Stimulated activated CD4-positive, alpha-beta T cell treated with anti-CD3 and anti-CD28 coated beads, TNF-alpha, amount 100 ng/mL, for 4 hours (primary cell): Measurements from ENCODE around the gene PDE4D.
"Not testable (repeated sequence)": the region's sequence is repeated elsewhere in the genome, so short reads cannot be mapped to it uniquely, and the experiment has no call there.

Experiments used
- DNase-seq, 3 experiments: peaks; one replicate each; pipeline ENCODE4 v3.0.0-alpha.2; 2020; ENCODE audit warnings: low read depth in 3 of 3

PDE4D gene

DNA sequence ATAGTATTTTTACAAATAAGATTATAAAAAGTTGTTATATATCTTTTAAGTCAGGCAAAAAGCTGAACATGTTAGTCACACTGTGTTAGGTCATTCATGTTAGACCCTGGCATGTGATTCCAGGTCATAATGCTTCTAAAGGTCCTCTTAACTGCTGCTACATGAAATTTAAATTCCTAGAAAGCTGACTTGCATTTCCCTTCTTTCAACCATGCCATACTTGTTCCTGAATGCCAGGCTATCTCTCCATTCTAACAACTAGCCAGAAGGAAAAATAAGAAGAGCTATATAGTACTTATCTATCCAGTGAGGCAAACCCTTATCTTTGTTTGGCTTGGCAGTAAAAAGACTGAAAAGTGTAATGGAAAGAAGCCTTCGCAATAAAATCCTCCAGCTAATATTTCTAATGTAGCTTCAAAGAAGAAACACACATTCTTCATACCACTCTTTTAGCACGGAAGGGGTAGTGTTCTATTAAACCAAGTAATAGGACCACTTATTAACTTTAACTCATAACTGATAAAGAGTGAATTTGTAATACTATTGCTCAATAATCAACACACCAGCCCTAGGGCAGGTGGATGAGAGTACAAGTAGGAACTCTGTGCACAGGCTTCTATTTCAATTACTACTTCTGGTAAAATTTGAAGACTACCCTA lies 310.2 kb downstream of the PDE4D start:
- no peak for DNase-seq

DNA sequence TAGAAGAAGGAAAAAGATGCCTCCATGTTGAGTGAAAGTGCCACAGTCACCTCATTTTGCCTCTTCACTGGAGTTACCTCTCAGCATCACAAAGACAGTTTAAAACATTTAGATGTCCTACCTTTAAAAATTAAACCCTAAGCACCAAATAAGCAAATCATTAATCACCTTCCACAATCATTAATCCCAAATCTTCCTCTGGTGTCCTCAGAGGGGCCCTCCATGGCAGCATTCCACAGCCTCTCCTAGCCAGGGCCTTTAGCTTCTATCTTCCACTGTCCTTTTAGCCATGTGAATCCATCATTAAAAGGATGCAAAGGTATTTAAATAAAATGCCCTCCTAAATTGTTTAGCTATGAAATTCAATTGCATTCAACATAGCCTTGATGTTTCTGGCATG lies 310.8 kb downstream of the PDE4D start:
- no peak for DNase-seq

DNA sequence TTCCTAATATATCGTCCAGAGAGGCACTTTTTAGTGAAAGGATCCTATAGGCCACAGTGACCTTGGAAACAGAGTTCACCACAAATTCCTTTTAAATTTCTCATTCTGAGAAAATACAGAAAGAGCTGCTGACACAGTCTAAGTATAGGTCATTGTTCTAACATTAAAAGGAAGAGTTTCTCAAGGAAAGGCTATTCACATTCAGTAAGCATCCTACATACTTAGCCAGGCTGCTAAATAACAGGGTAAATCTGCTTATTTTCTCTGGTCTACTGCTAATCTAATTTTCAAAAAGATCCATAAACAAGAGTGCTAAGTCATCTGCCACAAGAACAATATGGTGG lies 313.7 kb downstream of the PDE4D start:
- no peak for DNase-seq

DNA sequence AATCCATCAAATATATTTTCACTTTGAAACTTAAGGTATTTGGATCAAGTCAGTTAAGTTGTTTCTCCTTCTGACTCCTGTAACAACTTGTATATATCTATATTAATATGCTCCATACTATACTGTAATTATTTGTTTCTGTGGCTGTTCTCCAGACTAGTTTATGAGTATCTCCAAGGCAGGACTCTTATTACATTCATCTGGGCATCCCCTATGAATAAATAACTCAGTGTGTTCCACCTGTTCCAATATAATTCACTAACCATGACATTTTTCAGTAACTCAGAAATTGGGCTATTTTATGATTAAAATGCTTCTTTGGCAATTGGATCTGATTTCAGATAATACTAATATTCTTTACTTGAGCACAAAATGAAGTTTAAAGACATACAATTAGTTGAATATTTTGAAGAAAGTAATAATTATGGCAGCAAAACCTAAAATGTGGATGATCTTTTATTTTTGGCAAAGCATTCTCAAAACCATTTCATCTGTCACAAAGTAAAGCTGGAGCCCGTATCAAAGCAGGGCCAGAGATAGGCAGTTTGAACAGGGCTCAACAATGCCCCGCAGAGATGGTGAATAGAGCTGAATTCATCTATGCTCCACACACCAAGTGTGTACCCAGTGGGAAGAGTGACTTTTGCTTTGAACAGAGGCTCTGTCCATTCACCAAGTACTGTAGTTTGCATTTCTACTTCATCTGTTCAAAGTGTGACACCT lies 314.3 kb downstream of the PDE4D start:
- DNase-seq, result no peak

DNA sequence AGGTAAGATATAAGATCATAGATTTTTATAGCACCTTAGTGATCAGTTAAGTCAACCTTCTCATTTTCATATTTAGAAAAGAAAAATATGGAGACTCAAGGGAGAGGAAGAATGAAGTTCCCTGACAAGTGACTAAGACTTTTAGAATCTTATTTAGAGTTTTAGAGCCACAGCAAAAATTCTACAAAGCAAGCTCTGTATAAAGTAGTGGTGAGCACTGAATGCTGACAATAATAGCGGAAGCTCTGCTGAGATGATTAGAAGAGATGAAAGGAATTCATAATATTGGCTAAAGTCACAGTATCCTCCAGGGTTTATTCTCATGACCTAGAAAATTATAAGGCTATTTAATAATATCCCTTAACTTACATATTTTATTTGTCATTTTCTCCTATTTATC lies 316.0 kb downstream of the PDE4D start:
- DNase-seq, result no peak

DNA sequence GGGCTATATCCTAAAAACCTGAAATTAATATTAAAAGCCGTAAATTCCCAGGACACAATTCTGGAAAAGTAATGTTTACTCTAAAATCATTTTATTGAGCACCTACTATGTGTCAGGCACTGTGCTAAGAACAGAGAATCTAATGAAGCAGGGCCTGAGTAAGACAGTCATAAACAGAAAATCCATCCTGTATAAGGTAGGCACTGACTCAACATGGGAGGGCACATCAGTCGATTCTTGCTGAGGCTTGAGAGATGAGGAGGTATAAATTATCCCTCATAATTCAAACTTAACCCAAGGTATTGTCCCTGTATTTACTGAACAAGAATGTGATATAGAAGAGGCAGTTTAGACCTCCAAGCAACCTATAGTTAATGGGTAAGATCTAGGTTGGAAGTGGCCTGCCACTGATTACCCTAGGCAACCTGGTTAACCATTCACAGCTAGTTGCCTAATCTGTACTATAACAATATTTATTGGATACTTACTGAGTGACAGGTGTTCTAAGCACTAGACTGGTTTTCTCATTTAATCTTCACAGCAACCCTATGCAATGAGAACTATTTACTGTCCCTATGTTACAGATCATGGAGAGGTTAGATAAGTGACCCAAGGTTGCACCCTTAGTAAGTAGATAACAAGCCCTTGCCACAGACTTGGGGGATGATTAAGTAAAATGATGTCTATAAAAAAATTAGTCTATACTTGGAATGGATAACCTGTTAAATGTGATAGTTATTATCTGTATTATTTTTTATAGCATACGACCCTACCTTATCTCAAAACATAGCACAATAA lies 317.7 kb downstream of the PDE4D start:
- DNase-seq, result no peak

DNA sequence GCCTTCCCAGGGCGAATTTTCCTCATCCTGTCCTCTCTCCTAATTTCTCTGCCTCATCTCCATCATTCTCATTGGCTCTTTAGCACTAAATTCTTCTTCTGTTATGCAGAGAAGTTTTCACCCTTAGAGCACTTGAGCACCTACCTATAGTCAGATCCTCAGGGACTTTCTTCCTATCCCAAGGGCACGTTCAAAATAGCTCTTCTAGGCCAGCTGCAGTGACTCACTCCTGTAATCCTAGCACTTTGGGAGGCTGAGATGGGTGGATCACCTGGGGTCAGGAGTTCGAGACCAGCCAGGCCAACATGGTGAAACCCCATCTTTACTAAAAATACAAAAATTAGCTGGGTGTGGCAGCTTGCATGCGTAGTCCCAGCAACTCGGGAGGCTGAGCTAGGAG lies 320.0 kb downstream of the PDE4D start:
- not testable (repeated sequence) for DNase-seq

DNA sequence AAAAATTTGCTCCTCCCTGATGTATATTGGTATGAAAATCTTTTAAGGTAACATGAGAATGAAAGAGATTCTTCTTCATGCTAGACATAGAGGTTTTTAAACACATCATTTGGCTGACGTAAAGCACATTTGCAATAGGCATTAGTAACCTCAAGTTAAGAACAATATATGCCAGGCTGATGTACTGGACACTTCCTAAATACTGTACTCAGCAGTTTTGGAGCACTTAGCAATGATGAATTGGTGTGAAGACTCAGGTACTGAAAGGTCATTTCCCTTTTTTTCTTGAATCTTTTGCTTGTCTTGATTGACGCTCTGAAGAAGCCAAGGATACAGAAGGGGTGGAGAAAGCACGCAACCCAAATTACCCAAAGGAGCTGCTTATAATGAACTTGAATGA lies 322.5 kb downstream of the PDE4D start:
- DNase-seq, result no peak

DNA sequence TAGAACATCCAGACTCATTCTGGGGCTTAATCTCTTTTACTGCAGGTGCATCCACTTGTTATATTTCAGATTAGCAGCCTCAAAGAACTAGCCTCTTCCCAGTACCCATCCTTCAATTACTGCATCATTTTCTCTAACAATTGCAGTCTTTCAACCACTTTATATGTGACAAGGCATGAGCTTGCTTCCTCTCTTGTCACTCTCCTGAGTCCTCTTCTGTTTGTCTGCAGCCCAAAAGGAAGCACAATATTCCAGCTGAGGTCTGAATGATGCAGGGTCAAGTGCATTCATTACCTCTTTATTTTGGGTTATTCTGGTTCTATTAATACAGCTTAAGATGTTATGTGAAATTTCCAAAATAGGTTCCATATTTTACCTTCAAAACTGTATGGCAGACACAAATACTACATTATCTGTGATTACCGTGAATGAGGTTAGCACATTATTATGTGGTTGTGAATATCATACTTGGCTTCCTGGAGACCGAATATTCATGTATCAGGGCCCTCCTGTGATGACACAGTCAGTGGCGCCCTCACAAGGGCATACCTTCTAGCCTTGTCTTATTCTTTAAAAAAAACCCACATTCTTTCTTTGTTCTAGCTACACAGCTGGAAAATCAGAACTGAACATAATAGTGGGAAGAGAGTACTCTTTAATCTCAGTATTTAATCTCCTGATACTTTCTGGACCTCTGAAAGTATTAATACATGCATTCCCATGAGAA lies 323.8 kb downstream of the PDE4D start:
- DNase-seq, result no peak

DNA sequence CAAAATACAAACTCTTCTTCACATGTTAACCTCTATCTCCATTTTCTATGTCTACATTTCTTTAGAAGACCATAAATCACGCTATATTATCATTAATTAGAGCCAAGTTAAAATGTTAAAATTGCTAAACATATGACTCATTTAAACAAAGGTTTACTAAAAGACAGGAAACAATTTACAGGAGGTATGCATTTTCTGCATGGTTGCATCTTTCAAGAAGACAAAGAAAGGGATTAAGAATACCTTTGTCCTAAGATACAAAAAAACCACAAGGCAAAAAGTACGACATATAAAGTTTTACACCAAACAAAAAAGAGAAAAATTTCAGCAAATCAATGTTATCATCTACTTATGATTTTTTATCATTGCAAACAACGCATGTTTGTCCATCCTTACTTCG lies 324.4 kb downstream of the PDE4D start:
- DNase-seq, result no peak

DNA sequence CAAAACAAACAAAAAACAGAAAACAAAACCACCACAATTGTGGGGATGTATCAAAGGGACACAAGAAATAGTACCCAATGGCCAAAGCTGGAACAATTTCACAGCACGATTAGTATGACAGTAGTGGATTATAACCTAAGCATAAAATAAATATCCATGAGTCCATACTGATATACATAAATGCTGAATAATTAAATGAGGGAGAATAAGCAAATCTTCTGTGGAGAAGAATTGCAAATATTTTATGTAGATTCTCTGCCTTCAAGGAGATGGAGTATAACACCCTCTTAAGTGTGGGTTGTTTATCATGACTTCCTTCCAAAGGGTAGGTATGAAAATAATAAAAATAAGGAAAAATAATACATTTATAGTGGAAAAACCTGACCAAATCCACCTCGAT lies 325.4 kb downstream of the PDE4D start:
- DNase-seq, result no peak

DNA sequence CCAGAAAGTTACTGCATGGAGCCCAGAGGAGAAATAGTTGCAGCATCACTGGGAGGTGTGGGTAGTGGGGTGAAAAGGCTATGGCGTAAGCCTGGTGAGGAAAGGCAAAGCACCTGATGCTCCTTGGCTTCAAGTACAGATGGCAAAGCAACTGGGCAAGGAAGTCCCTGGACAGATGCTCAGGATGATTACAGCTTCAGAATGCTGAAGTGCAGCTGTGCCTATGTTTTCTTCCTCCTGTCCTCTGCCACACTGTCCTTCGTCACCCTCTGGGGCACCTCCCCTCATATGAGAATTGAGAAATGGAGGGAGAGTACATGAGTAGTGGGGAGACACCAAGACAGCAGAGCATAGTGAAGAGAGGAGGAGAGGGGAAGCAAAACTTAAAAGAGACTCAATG lies 328.0 kb downstream of the PDE4D start:
- DNase-seq, result no peak

DNA sequence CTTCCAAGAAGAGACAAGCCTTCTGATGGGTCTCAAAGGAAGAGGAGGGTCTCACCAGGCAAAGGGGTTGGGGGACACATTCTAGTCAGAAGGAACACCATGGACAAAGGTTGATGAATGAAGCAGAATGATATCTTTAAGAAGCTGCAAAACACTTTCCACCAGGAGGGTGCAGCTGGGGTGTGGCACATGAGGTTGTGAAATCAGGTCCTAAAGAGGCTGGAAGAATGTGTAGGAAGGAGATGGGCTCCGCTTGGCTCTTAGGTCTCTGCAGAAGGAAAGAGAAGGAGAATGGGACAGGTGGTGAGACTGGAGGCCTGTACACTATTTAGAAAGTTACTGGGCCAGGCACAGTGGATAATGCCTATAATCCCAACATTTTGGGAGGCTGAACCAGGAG lies 328.6 kb downstream of the PDE4D start:
- DNase-seq, result no peak

DNA sequence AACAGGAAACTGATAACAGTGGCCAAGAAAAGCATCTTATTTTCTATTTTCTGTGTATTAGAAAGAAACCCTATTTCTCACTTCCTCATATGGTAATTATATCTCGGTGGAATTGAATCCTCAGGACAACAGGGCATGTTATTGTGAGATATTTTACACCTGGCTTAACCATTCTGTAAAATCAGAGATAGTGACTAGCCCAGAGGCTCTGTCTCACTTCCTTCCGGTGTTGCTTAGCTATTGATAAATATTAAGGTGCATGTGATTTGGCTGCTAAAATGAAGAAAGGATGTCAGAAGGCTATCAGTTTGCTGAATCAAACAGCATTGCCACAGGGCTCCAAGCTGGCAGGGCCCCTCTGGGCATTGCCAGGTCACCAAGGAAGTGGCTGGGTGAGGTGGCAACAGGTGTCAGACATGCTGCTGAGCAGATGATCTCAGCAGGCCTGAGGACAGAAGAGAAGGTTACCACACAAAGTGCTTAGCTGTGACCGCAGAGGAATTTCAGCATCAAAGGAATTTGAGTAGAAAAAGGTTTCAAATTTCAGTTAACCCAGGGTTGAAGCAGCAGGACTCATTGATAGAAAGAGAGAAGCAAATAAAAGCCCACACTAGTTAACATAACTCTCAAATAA lies 330.7 kb downstream of the PDE4D start:
- DNase-seq, result no peak

DNA sequence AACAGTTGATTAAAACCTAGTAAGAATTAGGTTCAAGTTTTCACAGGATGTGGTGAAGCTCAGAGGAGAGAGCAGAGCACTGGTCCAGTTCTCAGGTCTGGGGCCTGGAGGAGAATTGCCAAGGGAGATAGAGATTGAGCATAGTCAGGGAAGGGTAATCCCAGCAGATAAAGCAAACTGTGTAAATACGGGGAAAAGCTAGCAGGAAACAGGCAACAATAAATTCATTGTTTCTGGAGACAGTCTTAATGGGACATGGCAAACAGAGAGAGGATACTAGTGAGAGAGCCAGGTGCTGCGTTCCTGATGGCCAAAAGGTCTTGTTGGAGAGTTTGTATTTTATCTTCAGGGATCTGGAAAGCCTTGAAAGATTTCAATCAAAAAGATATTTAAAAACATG lies 333.0 kb downstream of the PDE4D start:
- DNase-seq, result no peak

DNA sequence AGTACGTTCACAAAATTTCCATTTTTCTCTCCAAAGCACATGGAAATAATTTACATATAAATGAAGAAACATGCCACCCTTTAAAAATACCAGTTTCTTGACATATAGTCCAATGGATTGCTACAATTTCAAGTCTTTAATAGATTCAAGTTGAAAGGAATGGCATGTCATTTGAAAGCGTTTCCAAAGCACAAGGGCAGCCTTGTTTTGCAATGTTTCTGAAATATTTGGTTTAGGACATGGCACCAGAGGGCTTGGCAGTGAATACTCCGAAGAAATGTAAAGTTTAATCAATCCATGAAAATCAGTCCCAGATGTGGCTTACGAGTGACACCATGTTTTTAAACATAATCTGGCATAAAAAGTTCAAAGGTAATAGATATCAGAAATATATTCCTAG lies 333.7 kb downstream of the PDE4D start:
- DNase-seq, result no peak

DNA sequence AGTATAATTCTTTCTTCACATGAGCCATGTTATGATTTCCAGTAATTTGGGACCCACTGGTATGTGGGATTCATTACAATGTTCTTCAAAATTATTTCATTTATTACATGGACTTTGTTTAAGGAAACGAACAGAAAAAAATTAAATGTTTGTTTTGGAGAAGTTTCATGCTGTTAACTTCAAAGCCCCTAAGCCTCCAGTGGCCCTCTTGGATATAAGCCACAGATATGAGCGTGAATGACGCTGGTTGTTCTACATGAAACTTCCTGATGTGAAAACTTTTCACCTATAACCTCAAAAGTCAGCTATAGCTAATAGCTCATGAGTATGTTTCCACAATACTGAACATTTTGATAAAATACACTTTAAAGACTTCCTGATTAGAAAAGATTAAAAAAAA lies 334.2 kb downstream of the PDE4D start:
- no peak for DNase-seq

DNA sequence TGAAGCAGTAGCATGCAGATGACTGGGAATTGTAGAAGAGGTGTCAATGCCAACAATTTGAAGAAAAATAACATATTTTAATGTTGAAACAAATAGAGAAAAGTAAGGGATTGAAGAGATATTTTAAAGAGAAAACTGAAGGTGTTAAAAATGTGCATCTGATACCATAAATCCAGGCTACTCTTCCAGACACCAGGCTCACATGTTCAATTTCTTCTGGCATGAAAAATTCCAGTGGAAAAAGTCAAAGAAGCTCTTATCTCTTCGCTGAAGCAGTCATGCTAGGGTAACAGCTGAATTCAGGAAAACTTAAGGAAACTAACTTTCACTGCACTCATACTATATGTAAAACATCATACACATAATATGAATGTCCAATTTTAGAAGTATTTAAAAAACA lies 335.0 kb downstream of the PDE4D start:
- no peak for DNase-seq

DNA sequence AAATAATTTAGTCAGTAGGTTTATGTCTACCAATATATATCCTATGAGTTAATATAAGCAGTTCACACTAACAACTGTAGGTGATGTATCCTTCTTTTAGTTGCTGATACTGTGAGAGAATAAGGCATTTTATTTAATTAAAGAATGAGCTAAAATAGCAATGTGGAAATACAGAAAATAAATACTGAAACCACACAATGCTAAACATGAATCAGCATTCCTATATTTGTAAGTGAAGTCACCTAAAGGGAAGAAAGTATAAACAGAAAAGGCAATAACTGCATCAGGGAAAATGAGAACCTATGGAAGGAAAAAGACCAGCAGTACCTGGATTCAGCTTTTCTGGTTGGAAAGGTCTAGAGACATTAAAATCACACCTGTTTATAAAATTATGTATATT lies 336.0 kb downstream of the PDE4D start:
- no peak for DNase-seq

DNA sequence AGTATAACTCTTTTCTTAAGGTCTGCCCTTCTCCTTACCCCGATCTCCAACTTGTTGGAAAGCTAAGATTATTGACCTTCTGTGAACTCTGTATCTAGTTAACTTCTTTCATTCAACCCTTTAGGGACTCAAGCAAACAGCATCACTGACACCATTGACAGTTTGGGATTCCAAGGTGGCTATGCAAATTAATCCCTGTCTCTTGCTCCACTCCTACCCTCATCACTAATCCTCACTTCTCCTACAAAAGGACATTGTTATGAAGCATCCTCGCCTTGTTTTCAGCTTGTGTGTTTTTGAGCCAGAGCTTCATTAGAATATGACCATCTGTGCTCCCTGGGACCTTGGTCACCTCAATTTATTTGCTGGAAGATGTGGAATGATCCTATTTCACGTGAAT lies 337.9 kb downstream of the PDE4D start:
- DNase-seq, result no peak

DNA sequence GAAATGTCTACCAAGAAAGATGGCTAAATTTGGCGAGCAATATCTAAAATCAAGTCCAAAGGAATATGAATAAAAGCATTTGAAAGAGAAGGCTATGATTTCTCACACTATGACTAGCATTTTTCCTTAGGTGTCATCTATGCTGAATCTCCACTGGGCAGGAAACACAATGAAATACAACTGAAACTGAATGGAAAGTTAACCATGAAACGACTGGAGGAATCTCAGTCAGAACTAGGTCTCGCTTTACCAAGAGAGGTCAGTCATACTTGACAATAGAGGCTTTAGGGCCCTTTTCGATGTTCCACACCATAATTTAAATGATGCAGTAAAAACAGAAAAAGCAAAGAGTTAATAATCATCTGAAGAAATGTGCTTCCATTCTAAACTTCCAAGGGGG lies 339.0 kb downstream of the PDE4D start:
- no peak for DNase-seq

DNA sequence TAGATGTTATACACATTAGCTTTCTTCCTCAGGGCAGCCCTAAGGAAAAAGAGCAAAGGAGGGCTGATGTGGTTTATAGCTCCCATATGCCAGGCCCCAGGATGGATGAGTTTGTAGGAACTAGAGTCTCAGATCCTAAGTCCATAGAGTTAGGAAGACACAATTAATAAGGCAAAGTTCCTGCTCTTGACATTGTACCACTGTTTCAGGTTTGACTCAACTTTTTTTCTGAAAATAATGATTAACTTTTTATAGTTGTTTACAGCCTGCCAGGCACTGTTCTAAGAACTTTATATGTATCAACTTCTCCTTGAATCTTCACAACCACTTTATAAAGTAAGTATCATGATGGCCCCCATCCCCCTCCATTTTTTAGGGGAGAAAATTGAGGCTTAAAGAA lies 339.5 kb downstream of the PDE4D start:
- DNase-seq, result no peak
